G401.6 (cell line): ENCODE measurements around the gene TSHZ3.

Experiments used
- FAIRE-seq: peaks from 2 replicates; lab custom pipeline; 2012; peaks lifted over from hg19 to GRCh38; lab: Jason Lieb, UNC

TSHZ3 gene, protein sequence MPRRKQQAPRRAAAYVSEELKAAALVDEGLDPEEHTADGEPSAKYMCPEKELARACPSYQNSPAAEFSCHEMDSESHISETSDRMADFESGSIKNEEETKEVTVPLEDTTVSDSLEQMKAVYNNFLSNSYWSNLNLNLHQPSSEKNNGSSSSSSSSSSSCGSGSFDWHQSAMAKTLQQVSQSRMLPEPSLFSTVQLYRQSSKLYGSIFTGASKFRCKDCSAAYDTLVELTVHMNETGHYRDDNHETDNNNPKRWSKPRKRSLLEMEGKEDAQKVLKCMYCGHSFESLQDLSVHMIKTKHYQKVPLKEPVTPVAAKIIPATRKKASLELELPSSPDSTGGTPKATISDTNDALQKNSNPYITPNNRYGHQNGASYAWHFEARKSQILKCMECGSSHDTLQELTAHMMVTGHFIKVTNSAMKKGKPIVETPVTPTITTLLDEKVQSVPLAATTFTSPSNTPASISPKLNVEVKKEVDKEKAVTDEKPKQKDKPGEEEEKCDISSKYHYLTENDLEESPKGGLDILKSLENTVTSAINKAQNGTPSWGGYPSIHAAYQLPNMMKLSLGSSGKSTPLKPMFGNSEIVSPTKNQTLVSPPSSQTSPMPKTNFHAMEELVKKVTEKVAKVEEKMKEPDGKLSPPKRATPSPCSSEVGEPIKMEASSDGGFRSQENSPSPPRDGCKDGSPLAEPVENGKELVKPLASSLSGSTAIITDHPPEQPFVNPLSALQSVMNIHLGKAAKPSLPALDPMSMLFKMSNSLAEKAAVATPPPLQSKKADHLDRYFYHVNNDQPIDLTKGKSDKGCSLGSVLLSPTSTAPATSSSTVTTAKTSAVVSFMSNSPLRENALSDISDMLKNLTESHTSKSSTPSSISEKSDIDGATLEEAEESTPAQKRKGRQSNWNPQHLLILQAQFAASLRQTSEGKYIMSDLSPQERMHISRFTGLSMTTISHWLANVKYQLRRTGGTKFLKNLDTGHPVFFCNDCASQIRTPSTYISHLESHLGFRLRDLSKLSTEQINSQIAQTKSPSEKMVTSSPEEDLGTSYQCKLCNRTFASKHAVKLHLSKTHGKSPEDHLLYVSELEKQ

DNA sequence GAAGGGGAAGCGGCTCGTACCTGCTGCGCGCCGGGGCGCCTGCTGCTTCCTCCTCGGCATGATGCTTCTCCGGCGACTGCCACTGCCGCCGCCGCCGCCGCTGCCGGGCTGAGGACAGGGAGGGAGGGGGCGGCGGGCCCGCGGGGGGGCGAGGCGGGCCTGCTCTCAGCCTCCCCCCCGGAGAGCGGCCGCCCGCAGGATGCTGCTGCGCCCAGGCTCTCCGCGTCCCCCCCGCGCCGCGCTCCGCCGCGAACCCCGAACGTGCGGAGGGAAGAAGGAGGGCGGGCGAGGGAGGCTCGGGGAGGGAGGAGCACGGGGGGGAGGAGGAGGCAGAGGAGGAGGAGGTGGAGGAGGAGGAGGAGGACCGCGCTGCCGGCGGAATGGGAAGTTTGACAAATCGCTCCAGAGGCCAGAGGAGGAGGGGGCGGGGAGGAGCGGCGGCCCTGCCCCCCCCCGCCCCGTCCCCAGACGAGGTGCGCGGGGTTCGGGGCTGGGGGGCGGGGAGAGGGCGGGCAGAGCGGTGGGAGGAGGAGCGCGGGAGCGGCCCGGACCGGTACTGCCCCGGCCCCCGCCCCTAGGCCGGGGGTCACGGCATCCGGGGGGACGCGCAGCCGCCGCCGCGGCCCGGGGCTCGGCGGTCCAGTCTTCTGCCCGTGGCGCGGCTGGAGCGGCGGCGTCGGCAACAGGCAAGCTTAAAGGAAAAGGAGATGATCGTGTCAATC, at the start of gene TSHZ3:
TSHZ3 (minus strand) TSS at position 277 of the 722 bp plus-strand sequence; CDS start at position 60, 217 bp downstream.
- no peak for FAIRE-seq

DNA sequence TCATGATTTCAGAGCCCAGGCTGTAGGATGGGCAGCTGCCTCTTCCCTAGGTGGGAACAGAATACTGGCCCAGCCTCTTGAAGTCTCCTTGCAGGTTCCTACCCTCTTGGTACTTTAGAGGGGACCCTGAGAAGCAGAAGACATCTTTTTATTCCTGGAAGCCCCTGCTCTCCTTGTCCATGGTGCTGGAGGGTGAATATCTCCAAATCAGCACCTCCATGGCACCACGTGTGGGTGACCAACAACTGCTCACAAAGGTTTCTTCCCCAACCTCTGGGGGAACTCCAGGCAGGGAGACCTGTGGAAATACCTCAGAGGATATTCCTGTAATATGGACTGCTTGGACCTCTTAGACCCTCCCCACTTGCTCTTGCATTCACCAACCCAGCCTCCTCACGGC, 48.1 kb upstream of the TSHZ3 start:
- no peak for FAIRE-seq

DNA sequence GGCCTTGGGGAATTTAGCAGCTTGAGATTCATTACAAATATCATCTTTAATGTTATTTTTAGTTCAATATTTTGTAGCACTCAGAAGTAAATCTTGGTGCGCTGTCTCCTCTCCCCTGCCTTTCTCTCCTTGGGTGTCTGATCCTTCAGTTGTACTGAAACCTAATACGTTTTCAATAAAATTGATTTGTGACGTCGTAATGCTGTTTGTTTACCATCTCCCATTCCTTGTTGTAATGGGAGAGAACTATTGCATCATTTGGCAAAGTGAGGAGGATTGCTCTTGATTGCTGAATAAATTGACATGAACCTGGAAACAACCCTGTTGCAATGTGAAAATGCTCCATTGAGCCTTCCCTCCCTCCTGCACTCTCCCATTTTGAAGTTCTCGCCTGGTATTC, 43.2 kb upstream of the TSHZ3 start:
- no peak for FAIRE-seq

DNA sequence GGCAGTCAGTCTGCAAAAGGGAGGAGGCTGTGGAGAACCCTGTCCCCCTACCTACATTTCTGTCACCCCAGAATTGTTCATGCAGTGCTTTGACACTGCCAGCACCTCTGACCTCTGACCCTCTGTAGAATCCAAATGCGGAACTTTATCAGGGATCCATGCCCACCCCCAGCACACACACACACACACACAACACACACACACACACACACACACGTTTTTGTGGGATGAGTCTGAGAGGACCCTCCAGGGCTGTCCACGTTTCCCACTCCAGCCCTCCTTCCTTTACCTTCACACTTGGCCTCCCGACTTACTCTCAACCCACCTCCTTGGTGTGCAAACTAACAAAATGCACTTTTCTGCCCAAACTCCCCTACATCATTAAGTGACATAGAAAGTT, 42.3 kb upstream of the TSHZ3 start:
- FAIRE-seq: no peak

DNA sequence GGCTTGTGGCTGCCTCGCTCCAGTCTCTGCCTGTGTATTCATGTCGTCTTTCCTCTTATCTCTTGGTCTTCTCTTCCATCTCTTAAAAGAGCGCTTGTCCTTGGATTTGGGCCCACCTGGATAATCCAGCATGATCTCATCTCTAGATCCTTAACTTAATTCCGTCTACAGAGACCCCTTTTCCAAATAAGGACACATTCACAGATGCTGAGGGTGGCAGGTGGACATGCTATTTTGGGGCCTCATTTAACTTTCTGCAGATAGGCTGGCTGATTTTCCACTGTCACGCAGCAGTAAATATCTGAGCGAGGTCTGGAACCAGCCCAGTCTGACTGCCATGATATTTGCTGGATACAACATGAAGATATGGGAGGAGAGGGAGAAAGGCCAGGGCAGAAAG, 41.5 kb upstream of the TSHZ3 start:
- FAIRE-seq: no peak

DNA sequence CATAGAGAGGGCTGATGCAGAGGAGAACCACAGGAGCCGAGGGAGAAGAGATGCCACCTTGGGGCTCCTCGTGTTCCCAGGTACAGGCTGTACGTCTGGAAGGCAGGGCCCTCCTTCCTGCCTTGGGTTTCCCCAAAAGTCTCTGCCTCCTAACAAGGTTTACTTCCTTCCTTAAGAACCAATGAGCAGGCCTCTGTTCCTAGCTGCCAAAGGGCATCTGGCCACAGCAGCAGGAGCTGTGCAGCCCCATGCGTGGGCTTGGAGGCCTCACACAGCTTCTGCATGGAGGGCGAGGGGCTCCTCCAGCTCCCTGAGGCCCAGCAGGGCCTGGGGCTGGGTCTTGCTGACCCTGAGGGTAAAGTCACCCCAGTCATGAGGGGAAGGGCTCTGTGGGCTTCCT, 40.6 kb upstream of the TSHZ3 start:
- no peak for FAIRE-seq

DNA sequence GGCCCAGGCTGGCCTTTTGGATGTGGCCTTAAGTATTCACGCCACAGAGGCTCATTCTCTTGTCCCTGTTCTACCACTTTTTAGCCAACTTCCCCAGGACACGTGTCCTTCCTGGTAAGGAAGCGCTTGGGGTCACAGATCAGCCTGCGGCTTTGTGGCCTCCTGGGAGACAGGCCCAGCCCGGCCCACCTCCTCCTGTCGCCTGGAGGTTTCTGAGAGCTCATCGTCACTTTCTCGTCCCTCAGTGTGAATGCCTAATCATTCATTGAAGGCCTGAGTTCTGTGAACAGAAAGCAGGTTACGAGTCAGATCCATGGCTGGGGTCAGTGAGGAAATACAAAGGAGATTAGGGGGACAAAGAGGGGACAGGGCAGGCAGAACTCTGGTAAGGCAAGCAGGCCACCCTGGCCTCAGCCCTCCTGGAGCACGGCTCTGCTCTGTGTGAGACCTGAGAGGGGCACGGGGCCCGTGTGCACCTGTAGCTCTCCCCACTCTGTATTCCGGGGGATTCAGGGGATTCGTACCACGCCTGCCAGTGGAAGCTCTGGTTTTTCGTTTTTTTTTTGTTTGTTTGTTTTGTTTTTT, 38.6 kb upstream of the TSHZ3 start:
- FAIRE-seq: no peak

DNA sequence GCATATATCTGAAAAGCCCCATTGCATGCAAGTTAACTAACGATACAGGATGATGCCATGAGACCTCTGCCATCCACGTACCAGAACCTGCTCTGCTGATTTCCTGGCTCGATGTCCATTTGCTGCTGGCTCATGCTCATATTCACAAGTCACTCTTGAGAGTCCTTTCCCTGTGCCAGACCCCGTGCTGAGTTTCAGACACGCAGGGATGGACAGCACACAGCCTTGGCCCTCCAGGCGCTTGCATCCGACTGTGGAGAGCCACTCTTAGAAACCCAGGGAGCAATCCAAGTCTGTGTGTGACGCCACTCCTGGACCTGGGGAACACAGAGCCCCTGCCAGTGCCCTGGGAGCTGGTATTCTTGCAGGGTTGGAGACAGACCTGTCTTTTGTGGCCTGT, 37.6 kb upstream of the TSHZ3 start:
- no peak for FAIRE-seq

DNA sequence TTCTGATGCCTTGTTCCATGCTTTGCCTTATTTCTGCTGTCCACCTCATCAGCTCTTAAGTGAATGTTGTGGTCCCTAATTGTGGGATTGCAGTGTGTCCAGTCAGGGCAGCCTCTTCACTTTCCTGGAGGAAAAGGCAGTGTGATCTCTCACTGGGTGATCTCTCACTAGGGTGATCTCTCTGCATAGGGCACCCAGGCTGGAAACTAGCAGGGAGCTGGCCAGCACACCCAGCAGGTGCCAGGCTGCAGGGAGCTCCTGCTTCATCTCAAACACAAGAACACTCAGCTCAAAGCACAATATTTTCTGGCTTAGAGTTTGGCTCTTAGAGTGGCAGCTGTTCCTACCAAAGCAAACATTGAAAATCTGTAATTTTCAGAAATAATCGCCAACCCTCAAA, 36.5 kb upstream of the TSHZ3 start:
- FAIRE-seq: no peak

DNA sequence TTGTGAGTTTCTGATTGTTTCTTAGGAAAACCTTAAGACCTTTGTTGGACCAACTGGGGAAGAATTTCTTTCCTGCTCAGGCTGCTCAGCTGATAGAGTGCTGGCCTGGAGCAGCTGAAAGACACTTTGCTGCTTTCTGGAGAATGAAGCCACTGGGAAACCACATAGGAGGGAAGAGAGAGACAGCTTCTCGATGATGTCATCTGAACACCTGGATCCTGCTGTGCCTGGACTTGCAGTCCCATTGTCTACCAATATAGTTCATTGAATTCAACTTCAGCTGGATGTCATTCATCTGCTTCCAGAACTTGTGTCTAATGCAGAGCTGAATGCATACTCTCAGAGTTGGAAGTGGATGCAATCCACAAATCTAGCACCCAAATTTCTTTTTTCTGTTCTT, 34.3 kb upstream of the TSHZ3 start:
- FAIRE-seq: no peak

DNA sequence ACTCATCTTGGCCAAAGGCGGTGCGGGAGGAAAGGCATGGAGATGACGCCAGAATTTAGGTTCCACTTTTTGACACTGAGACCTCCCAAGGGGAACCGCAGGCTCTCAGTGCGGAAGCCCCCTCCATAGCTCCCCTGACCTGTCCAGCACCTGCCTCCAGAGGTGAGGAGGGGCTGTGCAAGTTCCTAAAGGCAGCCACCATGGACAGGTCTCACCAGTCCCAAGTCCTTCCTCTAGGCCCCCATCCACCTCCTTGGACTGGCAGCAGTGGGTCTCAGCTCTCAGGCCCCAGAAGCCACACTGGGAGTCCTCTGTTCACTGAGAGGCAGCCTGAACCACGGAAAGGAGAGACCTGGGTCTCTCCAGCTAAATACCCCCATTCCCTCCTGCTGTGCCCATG, 31.6 kb upstream of the TSHZ3 start:
- FAIRE-seq: no peak

DNA sequence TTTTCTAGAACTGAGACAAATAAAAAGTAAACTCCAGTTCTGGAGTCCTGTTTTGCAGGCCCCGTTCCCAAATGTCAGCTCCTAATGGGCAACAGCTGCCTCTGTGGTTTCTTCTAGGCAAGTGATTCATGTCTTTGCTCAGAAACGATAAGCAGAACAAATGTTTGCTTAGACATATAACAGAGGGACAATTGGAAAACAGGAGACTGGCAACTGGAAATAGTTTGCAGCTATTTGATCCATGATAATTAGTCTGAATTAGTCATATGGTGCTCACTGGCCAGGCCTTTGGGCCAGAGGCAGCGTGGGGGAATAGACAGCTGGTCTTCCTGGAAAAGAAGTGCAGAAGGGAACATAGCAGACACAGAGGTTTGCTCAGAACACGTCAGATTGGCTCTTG, 29.2 kb upstream of the TSHZ3 start:
- no peak for FAIRE-seq

DNA sequence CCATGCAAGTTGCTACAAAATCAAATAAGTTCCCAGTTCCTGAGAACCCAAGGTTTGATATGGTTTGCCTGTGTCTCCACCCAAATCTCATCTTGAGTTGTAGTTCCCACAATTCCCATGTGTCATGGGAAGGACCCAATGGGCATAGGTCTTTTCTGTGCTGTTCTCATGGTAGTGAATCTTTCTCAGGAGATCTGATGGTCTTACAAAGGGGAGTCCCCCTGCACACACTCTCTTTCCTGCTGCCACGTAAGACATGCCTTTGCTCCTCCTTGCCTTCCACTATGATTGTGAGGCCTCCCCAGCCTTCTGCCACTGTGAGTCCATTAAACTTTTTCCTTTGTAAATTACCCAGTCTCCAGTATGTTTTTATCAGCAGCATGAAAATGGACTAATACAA, 28.5 kb upstream of the TSHZ3 start:
- no peak for FAIRE-seq

DNA sequence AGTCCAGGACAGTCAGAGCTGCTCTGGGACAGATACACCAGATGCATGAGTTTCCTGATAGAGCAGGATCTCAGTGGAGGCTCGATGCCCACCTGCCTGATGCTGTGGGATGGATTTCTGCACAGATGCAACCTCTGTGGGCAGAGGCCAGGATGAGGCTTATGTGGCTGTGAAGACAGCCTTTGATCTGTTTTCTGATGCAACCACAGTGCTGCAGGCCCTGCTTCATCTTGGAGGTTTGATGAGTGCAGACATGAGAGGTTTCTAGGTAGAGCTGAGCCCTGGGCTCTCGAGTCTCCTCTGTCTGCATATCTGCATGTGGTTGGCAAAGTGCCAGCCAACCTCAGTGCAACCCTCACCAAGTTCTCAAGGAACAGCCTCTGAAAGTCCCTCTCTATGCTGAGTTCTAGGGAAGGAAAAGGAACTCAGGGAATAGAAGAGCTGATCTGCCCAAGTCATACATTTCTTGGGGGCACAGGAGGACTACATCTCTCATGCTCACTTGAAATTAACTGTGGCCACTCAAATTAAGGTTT, 23.1 kb upstream of the TSHZ3 start:
- FAIRE-seq: no peak

DNA sequence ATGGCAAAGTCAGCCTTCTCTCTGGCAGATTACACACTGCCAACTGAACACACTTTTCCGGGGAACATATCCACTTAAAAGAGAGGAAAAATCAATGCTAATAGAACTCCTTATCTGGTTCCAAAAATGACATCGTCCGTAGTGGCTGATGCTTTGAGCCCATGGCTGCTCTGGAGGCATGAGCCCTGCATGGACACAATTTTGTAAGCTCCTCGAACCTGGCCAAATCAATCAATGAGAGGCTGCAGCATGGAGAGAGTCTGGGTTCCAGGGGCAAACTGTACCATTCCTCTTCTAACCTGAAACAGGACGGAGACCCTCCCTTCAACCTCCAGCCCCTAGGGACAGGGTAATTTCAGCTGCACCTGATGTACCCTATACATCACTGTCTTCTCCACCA, 21.0 kb upstream of the TSHZ3 start:
- no peak for FAIRE-seq

DNA sequence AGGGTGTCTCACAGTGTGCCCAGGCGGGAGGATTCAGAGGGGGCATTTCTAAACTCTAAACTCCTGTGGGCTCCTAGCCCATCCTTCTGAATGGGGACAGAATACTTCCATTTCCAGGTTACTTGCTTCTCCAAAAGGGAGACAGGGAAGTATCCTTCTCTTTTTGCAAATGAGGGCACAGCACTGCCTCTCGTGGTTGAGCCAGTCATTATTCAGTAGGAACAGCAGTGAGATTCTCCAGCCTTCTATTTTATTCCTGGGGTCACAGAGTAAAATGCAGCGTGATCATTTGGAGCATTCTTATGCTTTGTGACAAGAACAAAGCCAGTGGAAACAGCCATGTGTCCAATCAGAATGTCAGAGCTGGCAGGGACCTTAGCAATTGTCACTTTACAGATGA, 15.7 kb upstream of the TSHZ3 start:
- no peak for FAIRE-seq

DNA sequence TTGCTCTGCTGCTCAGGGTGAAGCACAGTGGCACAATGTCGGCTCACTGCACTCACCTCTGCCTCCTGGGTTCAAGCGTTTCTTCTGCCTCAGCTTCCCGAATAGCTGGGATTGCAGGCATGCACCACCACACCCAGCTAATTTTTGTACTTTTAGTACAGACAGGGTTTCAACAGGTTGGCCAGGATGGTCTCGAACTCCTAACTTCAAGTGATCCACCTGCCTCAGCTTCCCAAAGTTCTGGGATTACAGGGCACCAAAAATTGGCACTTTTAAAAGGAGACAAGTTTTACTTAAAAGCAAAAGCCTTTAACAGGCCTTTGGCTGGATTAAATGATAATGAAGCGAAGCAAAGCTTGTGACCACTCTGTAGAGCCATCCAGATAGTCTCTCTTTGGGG, 12.5 kb upstream of the TSHZ3 start:
- FAIRE-seq: no peak

DNA sequence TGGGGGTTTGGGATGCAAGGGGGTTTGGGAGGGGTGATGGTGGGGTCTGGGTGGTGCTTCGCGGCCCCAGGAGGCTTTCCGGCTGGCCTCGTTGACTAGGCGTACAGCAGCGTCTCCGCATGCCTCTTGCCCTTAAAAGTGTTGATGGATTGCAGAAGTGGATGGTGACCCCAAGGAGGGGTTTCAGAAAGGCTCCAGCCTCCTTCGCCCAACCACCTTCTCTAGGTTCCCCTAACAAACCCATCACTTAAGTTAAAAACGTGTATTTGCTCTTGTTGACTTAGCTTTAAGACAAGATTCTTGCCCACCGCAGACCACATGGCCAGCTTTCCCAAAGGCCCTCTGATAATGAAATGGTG, 8.1 kb upstream of the TSHZ3 start:
- no peak for FAIRE-seq

DNA sequence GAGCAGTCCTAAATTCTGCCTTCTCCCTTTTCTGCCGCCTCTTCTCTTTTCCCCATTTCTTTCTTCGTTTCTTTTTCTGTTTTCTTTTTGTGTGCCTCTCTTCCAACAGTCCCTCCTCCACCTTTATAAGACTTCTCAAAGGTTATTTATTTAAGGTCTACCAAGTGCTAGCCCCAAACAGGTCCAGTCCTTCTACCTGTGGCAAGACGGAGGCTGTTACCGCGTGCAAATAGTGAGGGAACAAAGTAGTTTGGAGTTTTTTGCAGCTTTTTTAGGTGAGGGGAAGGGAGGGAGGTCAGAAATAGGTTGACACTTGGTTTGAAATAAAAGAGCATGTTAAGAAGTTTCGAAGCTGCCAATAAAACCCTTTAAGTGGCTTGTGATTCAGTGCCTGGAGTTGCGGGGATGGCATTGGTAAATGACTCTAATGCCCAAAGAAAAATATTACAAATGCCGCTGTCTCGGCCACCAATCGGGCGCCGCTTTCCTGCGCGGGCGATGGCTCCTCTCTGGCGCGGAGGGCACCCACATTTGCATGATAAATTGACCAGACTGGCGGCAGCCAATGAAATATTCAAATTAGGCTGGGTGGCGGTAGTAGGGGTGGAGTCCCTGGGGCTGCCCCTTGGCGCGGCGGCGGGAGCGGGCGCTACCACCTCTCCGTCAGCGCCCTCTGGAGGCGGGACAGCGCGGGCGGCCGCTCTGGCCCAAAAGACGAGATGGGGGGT, 7.5 kb upstream of the TSHZ3 start:
- no peak for FAIRE-seq

DNA sequence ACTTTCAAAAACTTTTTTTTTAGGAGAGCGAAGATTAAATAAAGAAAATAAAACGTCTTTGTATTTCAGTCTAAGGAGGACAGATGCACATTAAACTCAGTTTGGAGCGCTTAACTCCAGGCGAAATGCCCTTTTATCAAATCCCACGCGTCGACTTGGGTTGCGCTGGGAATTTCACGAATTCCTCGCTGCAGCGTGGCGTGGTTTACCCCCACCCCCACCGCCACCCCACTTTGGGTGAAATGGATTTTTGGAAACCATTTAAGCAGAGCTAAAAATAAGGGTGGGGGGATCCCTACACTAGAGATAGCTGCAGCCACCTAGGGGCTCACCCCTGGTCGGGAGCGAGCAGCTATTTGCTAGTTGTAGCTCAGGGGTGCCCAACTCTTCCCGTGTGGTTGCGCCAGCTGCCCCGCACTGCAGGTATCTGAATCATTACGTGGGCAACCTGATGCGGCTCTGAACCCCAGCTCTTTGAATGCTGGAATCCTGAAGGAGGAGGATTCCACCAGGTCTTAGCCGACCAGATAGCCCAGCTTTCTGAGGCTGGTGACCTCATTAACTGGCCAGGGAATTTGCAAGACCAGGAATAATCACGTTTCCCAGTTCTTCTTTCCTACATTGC, 6.5 kb upstream of the TSHZ3 start:
- FAIRE-seq: no peak
